Stimulated activated CD8-positive, alpha-beta memory T cell treated with anti-CD3 and anti-CD28 coated beads, Interleukin-7, amount 100 ng/mL, for 1 hour (primary cell): ENCODE measurements around the gene FSIP1.
A peak's percentile ranks its signal among the peaks of the same experiment; 100 is the strongest.
"Not testable (repeated sequence)": the region's sequence is repeated elsewhere in the genome, so short reads cannot be mapped to it uniquely, and the experiment has no call there.

Experiments
- DNase-seq, 2 donors: peaks; one replicate each; pipeline ENCODE4 v3.0.0-alpha.2; 2020; ENCODE audit warnings: low read depth in 2 of 2

The FSIP1 gene

DNA sequence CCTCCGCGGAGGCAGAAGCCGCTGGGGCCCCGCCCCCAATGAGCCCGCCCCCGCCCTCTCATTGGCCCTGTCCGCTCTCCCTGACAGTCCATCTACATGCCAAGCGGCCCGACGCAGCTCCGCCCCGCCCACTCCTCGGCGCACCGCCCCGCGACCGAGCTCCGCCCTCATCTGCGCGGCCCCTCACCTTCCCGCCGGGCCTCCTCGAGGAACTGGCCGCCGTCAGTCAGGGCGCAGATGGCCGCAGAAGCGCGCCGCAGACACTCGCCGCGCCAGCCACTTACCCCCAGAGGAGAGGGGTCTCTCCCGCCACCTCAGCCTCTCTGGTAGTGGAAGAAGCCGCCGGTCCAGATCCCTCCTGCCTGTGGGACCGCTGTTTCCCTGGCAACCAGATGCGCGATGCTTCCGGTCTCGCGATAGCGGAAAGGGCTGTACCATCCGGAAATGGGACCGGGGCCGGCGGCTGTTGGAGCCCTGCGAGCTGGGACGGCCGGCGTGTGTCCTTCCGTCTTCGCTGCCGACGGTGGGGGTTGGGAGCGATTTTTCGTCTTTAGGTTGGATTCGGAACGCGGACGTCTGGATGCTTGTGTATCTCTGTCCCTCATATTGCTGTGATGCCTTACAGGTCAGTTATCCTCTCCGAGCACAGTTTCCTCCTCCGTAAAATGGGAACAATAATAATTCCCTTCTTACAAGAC lies at the start of gene FSIP1:
TSS of gene FSIP1 (minus strand) at position 401 of the 698 bp plus-strand sequence. CDS start 6,317 bp downstream, outside the sequence.
- peak; percentile 88 to 89 for DNase-seq

DNA sequence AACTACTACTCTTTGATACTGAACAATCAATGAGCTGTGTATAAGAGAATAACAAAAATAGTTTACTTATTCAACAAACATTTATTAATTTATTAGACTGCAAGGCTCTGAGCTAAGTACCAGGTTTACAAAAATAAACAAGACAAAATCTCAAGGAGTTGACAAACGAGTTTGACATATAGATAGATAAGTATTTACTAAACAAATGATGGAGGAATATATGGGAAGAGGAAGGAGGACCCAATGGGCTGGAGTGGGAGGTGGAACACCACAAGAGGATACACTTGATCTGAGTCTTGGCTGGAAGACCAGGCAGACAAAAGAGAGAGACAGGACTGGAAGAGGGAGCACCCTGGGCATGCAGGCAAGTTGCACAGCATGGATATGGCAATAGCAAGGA lies 47.5 kb upstream of the FSIP1 start:
- DNase-seq, result no peak

DNA sequence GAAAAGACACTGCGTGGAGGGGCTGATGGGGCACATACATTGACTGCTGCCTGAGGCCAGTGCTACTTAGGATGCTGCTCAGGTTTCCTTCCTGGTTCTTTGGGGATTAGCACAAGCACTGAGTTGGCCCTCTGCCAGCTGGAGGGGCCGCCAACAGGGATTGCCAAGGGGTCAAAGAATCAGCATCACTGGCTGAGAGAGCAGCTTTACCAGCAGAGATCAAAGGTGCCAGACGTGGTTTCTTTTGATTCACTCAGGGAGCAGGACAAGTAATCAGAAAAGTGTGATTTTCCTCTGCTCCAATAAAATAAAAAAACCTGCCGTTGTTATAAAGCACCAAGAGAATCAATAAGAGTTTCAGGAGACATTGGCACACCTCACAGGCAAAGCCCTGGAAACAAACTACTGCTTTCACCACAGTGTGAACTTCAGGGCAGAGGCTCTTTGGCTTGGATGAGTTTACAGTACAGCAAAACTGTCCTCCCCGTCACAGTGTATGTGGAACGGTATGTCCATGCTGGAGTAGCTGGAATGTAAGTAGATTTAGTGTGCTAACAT lies 45.8 kb upstream of the FSIP1 start:
- no peak for DNase-seq

DNA sequence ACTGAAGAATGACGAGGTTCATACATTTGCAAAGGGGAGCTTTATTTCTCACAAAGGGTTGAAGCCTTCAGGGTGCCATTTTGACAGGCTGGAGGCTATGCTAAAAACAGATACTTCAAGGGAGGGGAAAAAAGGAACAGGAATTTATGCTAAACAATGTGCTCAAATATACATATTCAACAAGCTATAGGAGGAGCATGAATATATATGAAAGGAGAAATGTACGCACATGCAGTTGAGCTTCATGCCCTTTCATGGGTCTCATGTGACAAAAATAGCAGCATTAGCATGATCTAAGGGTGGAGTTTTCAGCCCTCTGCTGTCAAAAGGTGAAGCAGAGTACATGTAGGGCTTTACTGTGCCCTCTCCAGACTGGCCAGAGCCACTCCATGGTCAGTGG lies 44.3 kb upstream of the FSIP1 start:
- no peak for DNase-seq

DNA sequence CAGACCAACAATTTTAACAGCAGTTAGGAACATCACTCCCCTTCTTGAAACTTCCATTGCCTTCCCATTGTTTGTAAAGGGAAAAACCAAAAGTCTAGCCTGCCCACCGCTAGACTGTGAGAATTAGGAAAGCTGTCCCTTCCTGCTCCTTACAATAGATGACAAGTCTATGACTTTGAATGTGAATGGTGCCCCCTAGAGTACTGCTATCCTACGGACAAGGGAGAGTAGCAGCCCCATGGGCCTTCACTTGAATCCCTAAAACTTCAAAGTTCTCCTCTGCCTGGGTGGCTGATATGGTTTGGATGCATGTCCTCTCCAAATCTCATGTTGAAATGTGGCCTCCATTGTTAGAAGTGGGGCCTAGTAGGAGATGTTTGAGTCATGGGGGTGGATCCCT lies 41.0 kb upstream of the FSIP1 start:
- no peak for DNase-seq

DNA sequence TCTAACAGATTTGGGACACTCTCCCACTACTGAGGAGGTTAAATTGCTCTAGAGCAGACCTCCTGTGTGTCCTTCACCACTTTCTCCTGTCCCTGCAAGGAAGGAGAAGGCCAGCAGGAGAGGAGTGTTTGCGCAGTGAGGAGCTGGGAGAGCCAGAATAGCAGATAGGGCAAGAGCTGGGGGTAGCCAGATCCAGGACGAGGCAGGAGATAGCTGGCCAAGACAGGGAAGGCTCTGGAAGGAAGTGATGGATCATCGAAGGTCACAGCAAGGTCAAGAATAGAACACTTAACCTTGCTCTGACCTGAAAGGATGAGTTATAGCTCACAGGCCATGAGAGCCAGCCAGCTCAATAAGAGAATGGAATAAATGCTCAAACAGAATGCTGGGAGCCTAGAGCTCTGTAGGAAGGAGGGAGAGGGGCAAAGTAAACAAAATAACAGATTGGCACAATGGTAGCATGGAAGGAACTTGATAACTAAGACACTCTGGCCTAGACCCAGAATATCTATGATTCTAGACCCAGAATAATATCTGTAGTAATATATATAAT lies 37.5 kb upstream of the FSIP1 start:
- no peak for DNase-seq

DNA sequence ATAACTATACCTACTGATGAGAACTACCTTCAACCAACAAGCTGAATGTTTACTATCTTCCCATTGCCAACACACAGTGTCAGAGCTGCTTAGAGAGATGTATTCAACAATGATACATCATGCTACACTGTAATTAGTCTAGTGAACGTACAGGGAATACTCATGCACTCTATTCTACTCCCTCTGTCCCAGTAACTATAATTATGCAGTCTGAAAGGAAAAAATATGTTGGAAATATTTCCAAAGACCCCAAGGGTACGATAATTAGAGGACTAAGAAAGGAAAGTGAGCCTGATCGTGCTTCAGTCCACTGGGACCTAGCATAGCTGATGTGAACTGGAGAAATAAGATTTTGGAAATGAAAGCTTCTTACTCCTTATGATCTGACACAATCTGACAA lies 36.9 kb upstream of the FSIP1 start:
- no peak for DNase-seq

DNA sequence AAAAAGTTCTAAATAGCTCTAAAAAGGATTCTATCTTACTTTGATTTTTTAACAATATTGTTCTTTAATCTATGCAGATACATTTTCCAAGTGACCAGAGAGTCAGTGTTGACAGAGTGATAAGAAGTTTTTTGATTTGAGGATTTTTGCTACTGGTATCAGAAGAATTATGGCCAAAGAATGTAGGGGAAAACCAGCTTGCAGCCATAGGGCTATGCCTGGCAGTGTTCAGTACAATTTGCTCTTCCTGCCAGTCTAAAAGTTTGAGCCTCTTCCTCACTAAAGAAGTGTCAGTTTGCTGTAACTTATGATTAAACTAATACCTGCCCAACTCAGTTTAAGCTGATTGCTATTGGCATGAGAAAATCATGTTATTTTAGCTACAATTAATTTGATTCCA lies 35.3 kb upstream of the FSIP1 start:
- no peak for DNase-seq

DNA sequence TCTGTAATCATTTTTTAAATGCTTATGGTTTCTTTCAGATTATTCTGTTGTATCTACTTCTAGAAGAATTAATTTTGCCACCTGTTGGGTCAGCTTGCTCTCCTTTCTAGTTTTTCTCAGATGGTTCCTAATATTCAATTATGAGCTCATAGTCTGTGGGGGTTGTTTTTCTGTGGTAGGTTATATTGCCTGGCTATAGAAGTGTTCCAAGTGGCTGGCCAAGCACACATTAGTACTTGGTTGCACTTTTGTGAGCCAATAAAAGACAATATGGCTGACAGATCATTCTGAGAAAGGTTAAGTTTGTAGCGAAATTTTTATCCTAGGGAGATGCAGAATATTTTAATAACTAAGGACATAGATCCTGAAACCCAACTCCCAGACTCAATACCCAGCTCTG lies 31.8 kb upstream of the FSIP1 start:
- DNase-seq, result no peak

DNA sequence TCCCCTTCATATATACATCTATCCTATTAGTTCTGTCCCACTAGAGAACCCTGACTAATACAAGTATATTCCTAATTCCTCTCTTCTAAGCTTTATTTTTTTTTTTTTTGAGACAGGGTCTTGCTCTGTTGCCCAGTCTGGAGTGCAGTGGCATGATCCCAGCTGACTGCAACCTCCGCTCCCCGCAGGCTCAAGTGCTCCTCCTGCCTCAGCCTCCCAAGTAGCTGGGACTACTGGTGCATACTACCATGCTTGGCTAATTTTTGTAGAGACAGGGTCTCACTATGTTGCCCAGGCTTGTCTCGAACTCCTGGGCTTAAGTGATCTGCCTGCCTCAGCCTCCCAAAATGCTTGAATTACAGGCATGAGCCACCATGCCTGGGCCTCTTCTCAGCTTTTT lies 30.0 kb upstream of the FSIP1 start:
- not testable (repeated sequence) for DNase-seq

DNA sequence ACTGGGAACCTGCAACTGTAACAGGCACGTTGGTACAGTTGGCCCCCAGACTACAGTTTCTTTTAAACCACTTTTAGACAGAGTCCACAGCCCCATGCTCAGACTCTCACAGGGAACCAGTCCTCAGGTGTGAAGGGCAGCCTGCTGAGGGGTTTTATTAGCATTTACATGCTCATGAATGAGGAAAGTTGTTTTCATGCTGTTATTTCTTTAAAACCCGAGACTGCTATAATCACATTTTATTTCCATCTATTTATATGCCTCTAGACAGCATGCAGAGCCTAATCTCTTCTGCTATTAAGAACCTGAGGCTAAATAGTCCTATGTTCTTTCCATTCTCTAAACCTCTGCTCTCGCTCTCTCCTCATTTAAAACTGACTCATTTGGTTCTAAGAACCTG lies 26.3 kb upstream of the FSIP1 start:
- no peak for DNase-seq

DNA sequence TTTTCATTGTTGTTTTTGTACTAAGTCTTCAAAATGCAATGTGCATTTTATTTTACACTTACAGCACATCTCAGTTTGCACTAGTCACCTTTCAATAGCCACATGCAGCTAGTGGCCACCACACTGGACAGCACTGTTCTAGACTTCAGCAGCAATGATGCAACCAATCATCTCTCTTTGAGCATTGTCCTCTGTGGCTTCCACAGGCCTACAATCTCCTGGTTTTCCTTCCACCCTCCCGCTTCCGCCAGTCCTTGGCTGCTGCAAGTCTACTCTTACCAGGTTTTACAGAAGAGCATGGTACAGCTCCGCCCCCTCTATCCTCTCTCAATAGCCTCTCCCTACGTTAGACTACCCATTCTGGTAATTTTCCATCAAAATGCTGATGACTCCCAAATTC lies 25.1 kb upstream of the FSIP1 start:
- no peak for DNase-seq

DNA sequence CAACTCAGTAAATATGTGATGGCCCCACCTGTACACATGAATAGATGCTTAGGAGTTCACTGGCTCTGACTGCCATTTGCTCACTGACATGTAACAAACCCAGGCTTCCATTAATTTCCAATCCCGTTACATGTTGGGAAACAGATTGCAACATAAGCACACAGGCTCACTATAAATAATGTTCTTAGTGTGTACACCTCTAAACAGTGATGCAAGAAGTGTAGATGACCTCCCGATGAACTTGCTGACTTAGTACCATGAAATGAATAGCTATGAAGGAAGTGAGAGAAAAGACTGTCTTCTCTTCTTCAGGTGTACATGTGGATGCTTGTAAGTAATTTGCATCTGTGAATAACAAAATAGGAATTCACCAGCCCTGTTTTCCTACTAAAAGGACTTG lies 21.4 kb upstream of the FSIP1 start:
- DNase-seq, result no peak

DNA sequence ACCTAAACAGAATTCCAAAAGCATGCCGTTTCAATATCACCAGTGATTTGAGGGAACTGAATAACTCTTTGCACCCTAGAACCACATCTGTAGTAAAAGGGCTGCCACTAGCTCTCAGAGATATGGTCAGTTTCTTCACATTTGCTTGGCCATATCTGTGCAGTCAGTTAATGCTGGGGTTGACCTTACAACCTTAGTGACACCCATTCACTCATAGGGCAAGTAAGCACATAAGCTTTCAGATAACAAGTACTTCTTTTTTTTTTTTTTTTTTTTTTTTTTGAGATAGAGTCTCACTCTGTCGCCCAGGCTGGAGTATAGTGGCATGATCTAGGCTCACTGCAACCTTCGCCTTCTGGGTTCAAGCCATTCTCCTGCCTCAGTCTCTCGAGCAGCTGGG lies 20.4 kb upstream of the FSIP1 start:
- DNase-seq, result no peak

DNA sequence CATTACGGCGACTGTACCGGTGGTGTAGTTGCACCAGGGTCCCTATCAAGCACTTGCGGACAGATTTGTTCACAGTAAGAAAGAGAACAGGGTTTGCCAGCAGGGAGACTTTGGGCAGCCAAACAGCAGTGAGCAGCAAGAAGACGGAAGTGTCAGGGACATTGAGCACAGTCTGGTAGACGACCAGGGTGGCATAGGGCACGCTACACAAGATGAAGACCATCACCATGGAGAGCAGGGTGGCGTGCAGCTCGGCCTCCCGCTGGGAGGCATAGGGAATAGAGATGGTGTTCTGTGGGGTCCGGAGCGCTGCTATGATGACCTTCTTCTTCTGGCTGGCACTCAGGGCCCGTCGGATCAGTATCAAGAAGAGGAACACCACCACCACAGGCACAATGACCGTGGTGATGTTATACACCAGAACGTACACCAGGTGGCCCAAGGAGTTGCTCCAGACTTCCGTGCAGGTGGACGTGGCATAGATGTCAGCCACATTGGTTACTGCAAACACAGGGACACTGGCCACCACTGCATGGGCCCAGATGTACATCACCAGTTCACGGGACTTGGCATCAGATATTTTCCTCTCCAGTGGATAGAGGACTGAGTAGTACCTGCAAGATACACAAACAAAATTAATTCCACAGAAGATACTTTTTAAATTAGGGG lies 19.1 kb upstream of the FSIP1 start:
- DNase-seq, result no peak

DNA sequence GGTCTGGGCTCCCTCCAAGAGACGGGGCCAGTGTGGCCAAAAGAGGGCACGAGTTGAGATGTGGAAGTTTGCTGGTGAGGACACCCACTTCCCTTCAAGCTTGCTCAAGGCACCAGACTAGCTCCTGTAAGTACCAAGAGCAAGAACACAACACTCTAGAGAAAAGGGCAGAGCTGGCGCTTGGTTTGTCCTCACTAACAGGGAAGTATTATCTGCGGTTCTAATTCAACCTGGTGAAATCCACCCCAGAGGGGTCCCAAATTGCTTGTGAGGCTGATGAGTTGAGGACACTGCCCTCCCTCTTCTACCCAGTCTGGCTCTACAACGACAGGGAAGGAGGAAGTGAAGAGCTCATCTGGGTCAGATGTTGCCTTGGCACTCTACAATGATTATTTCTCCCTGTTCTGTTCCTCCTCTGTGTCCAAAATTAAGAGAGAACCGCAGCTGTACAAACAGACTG lies 16.9 kb upstream of the FSIP1 start:
- DNase-seq, result no peak

DNA sequence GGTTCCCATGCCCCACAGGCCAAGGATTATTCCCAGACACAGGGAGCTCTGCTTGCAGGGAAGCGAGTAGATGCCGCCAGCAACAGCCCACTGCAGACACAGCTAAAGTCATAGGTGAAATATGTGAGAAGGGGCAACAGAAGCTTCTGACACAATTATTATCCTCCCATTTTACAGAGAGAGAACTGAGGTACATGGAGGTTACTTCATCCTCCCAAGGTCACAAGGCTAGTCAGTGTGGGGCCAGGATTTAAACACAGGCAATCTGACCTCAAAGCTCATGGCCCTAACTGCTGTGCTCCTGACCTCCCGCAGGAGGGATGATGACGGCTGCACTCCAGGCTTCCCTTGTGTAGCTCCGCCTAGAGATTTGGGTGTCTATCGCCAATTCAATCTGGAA lies 15.7 kb upstream of the FSIP1 start:
- DNase-seq, result no peak

DNA sequence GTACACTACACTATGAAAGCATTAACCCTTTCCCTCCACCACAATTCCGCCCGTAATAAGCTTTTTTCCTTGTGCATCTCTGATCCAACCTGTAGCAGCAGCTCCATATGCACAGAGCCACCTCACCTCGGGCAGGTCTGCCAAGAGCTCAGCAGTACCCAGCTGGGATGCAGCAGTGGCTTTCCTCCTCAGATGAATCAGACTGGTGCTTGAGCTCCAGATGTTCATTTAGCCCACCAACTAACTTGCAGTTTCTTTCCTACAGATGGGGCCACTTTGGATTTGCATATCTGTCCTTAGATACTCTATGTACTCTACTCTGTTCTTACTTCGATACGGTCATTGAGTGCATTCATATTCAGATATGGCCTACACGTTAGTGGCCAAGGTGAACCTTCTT lies 14.8 kb upstream of the FSIP1 start:
- DNase-seq, result no peak

DNA sequence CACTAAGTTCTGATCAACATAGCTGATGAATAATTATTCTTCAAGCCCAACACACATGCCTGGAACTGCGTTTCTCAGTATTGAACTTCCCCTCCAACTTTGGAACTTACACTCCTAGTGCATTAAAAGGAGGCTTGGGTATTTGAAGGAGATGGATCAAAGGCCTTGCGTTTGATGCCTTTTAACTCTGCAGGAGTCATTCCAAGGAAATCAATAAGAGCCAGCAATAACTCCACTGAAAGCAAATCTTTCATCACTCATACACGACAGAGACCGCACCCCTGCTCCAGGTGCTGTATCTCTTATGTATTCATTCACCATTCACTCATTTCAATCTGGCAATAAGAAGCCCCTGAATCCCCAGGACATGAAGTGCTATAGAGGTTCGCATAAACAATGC lies 14.0 kb upstream of the FSIP1 start:
- no peak for DNase-seq

DNA sequence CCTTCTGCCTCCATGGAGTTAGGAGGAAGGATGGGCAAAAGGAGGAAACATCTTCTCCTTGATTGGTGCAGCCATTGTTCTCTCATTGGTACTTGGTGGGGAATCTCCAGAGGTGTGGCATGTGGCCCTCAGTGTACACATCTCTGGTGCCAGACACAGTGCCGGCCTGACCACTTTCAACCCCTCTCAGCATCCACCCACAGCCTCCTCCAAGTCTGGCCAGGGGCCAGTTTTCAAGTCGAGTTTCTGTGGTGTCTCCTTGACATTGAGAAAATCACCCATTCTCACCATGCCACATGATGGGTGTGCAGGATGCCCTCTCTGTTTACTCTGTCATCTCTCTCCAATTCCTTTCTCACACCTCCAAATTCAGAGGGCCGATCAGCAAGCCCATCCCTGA lies 12.8 kb upstream of the FSIP1 start:
- no peak for DNase-seq

DNA sequence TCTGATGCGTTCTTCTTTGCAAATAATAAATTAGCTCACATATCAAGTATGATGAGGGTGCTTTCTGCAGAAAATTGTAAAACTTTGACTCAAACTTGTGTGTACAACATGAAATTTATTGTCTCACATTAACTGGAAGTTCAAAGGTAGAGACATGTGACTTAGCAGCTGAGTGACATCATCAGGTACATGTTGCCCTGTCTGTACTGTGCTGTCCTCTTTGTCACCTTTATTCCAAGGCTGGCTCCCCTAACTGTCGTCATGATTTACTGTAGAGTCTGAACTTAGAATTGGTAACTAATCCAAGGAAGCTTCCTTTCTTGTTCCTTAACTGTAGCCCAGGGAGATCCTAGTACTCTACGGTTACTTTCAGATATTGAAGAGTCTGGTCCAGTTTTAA lies 12.3 kb upstream of the FSIP1 start:
- DNase-seq, result no peak

DNA sequence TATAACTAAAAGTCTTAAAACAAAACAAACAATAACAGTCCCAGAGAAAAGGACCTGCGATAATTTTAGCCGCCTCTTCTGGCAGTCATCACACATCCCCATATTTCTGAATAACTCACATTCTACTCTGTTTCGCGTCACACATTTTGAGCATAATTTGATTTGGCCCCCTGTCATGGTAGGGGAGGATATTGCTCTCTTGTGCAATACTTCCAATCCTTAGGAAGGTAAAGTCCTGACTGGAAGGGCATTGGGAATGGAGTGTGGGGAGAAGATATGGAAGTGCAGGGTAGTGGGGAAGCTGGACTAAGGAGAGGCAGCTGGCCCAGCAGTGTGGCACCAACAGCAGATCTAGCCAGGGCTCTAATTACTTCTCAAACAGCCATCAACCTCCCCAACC lies 11.3 kb upstream of the FSIP1 start:
- no peak for DNase-seq

DNA sequence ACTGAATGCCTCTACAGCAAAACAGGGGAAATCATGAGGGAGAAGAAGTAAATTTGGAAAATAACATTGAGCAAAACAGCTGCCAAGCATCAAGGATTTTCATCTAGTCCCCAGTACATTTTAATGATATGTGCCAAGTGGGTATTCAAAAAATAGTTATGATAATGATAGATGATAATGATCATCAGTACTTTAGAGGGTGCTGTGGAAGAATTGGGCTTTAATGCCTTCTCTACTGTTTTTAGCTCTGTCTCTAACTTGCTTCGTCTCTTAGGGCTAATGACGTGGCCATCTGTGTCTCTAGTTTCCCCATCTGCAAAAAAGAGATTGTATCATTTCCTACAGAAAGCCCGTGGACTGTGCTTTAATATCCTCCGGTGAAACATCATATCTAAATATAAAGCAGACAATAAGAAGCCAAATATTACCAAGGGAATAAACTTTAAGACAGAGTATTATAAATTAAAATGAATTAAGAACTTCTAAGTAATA lies 10.2 kb upstream of the FSIP1 start:
- DNase-seq, result no peak
